T-helper 1 cell (primary cell): Measurements from ENCODE around the gene TM4SF5.

Experiments used
- DNase-seq, 5 donors: peaks; one replicate each; pipeline ENCODE4 v3.0.0-alpha.2; 2012 to 2020

TM4SF5 gene

DNA sequence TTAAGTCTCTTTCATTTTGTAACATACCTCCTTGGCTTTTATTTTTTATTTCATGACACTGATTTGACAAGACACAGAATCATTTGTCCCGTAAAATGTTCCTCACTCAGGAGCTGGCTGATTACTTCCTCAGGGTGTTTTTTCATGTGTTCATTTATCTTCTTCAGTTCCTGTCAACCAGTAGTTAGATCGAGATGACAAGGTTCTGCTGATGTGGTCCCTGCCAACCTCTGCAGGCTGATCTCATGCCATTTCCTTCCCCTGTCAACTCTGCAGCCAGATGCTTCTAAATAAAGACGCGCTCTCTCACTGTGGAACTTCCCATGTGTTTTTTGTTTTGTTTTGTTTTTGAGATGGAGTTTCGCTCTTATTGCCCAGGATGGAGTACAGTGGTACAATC, 23.8 kb upstream of the TM4SF5 start:
- peak in 1 of 5 donors; percentile 70 for DNase-seq

DNA sequence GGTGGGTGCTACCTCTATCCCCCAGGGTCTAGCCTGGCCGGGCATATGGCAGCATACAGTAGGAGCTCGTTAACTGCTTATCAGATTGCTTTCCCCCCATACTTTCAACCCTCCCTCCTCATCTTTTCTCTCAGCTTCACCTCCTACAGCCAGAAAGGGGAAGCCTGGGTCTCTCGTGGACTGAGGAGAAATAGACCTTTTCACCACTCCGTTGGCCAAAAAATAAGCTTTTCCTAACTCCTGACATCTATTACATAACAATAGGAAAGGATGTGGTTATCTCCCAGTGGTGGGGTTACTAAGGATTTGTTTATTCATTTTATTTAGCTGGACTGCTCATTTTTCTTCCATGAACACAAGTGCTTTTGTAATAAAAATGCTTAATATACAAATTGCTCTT, 23.0 kb upstream of the TM4SF5 start:
- DNase-seq, result no peak

DNA sequence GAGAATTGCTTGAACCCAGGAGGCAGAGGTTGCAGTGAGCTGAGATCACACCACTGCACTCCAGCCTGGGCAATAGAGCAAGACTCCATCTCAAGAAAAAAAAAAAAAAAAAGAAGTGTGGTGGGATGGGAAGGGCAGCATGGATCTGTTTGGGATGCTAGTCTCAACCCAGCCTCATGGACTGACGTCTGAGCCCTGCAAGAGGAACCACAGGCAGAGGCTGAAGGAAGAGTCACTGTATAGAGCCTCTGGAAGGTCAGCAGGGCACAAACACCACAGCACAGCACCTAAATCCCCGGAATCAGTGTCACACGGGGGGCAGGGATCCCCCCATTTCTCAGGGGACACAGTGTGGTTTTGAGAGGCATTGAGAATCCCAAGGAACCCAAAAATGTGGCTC, 21.1 kb upstream of the TM4SF5 start:
- DNase-seq, result no peak

DNA sequence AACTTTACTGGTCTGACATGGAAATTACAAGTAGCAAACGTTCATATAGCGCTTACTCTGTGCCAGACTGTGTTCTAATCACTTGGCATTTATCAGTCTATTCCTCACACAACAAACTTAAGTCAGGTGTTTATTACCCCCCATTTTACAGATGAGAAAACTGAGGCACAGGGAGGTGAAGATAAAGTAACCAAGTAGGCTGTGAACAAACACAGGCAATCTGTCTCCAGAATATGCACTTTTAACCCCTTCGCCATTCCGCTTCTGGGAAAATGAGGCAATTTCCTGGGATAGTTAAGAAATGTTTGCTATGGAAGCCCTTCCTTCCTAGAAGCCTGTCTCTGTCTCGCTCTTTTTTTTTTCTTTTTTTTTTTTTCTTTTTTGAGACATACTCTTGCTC, 19.8 kb upstream of the TM4SF5 start:
- no peak for DNase-seq

DNA sequence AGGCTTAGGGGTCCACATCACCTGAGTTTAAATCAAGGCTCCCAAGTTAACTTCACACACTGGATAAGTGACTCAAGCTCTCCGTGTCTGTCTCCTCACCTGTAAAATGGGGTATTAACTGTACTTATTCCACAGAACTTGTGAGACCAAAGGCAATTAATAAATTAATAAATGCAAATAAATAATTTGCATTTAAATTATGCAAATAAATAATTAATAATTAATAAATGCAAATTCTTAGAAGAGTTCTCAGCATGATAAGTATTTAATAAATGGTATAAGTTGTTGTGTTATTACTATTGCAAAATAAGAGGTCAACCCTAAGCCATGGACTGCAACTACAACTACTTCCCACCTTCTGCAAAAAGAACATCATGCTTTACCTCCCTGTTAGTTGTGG, 18.3 kb upstream of the TM4SF5 start:
- no peak for DNase-seq

DNA sequence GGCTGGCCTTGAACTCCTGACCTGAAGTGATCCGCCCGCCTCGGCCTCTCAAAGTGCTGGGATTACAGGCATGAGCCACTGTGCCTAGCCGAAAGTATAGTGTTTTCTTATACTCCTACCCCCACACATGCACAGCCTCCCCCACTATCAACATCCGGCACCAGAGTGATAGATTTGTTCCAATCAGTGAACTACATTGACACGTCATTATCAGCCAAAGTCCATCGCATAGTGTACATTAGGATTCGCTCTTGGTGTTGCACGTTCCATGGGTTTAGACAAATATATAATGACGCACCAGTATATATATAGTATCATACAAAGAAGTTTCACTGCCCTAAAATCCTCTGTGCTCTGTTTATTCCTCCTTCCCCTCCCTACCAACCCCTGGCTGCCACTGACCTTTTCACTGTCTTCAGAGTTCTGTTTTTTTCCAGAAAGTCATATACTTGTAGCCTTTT, 11.9 kb upstream of the TM4SF5 start:
- no peak for DNase-seq

DNA sequence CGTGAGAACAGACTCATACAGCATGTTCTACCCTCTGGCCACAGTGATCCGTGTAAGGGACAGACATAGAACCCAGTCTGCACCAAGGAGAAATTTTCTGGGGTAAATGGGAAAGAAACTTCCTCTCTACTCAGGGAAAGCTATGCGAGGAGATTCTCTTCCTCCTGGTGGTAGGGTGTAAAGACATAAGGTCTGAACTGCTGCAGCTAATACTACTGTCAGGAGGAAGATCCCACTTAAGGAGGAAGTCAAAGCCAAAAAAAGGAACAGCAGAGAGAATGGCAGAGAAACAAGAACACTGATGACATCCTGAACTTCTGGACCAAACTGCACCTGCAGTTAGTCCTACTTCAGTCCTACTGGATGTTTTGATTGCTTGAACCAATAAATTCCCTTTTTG, 7.1 kb upstream of the TM4SF5 start:
- DNase-seq, result no peak

DNA sequence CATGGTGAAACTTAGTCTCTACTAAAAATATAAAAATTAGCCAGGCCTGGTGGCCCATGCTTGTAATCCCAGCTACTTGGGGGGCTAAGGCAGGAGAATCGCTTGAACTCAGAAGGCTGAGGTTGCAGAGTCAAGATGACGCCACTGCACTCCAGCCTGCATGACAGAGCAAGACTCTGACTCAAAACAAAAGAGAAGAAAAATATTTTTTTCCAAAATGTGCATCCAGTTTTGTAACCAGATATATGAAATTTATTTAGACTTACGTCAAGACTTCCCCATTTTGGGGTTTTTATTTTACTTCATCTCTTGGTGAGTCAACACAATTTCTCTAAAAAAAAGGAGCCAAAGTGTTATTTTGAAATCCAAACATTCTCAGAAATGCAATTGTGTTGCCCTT, 5.5 kb upstream of the TM4SF5 start:
- DNase-seq, result no peak

DNA sequence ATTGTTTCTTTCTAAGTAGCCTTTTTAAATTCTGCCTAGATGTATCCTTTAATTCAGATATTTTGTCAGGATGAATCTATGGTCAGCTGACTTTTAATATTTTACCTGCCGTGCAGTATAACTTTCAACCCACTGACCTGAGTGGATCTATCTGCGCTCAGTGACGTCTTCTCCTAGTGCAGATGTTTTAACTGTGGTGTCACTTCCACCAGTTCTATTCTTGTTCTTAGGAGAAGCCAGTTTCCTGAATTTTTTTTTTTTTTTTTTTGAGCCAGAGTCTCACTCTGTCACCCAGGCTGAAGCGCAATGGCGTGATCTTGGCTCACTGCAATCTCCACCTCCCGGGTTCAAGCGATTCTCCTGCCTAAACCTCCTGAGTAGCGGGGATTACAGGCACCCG, 5.0 kb upstream of the TM4SF5 start:
- no peak for DNase-seq

DNA sequence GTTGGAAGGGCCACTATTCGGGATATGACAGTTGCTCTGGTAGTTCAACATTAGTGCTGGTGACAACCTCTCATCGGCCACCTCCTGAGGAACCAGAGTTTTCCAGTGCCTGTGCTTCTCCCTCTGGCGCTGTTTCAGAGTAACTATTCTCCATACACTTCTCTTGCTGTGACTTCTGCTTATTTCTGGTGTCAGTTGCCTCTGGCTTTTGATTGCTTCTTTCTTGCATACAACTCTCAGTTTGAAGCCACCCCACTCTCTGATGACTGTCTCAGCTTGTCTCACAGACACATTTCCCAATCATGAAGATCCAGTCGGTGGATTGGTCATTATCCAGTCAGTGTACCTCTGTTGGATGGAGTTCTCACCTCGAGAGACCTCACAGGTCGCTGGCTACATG, 3.4 kb upstream of the TM4SF5 start:
- DNase-seq, result no peak

DNA sequence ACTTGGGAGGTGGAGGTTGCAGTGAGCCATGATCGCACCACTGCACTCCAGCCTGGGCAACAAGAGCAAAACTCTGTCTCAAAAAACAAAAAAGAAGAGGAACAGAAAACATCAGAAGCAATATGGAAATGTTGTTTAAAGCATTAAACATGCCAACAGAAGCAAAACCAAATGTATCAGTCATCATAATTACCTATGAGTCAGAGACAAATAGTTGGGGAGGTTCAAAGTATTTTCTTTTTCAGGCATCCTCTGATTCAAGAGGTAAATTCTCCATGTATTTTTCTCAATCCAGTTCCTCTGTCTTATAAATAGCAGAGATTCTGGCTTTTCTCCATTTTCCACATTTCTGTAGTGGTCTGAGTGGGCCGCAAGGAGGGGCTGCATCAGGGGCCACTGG, 2.1 kb upstream of the TM4SF5 start:
- no peak for DNase-seq

DNA sequence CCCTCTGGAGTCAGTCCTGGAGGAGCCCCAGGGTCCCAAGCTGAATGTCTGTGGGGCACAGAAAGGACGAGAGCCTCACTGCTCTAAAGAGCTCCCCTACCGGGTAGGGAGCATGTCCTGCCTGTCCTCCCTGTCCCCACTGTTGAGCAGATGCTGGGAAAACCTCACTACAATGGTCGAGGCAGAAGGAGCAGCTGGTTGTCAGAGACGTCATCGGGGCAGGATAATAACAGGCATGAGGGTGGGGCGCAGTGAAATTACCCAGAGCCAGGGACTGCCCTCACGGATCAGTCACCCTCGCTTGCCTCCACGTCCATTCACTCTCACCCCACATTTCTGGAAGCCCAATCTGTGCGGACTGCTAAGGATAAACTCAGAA, 538 bp downstream of the TM4SF5 start:
- DNase-seq, result no peak

DNA sequence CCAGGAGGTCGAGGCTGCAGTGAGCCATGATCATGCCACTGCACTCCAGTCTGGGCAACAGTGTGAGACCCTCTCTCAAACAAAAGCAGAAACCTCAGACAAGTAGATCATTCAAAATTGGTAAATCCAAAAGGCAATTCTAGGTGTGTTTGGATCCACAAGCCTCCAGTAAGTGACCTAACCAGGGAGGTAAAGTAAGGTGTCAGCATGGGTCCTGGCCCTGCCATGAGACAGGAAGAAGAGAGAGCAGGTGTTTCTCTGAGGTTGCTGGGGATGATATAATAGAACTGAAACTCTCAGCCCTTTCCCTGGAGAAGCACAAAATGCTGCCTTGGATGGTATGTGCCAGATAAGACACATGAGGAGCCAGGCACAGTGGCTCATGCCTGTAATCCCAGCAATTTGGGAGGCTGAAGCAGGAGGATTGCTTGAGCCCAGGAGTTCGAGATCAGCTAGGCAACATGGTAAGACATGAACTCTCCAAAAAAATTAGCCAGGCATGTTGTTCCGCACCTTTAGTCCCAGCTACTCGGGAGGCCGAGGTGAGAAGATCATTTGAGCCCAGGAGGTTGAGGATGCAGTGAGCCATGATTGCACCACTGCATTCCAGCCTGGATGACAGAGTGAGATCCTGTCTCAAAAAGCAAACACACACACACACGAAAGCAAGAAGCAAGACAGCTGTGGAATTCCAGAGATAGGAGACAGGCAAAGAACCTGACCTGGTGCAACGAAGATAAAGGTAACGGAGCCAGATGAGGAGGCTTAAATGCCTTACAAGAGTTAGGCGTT, 6.5 kb downstream of the TM4SF5 start:
- no peak for DNase-seq

DNA sequence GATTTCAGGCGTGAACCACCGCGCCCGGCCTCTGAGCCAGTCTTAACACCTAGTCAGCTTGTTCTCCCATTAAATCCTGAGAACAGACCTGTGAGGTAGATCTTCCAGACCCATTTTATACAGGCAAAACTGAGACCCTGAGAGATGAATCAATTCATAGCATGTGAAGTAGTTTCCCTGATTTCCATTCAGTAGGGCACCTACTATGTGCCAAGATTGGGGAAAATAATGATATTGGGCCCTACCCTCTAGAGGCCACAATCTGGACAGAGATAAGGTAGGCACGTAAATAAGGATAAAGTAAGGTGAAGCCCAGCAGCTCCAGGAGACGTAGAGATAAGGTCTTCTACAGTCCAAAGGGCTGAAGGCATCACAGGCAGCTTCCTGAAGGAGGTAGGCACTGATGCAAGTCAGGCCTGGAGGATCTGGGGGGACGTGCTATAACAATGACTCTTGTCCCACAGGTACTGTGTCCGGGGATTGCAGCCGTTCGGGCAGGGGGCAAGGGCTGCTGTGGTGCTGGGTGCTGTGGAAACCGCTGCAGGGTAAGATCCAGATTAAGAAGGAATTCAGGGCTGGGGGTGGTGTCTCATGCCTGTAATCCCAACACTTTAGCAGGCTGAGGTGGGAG, 8.8 kb downstream of the TM4SF5 start:
- no peak for DNase-seq

DNA sequence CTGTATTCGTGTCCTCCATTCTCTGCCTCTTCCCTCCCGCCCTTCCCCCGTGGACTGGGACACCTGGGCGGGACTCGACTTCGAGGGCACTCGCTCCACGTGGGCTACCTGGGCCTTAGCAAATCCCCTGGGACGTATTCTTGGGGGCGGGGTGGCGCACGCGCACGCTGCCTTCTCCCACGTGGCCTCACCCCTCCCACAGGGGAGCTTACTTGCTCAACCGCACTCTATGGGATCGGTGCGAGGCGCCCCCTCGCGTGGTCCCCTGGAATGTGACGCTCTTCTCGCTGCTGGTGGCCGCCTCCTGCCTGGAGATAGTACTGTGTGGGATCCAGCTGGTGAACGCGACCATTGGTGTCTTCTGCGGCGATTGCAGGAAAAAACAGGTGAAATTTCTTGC, 11.0 kb downstream of the TM4SF5 start:
- DNase-seq, result peak in 1 of 5 donors; percentile 34

DNA sequence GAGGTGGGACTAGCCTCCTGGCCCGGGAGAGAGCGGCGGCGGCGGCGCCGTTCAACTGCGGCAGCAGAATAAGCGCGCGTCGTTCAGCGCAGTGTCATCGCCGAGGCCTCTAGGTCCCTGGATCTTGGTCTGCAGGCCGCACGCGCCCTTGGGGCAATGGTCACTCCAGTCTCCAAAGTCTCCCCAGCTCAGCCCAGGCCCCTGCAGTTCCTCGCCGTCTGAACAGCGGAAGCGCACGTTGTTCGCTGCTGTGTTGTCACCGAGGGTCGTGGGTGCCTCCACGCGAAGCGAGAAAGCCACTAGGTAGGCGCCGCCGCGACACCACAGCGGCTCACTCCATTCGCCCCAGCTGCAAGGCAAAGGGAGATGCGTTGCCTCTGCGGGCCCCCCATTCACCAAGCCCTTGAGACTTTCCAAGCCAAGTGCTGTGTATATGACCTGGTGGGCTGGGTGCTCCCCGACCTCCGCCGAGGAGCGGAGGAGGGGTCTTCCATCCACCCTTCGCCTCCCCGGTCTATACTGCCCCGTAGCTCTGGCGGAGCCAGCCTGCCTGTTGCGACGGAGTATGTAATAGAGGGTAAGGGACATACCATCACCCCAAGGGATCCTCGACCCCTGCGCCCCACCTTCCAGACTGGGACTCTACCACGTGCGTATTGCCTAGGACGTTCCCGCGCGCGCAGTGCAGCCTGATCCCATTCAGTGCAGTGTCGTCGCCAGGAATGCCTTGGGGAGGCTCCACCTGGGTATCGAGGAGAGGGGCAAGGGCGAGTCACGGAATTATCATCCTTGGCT, 13.8 kb downstream of the TM4SF5 start:
- no peak for DNase-seq

DNA sequence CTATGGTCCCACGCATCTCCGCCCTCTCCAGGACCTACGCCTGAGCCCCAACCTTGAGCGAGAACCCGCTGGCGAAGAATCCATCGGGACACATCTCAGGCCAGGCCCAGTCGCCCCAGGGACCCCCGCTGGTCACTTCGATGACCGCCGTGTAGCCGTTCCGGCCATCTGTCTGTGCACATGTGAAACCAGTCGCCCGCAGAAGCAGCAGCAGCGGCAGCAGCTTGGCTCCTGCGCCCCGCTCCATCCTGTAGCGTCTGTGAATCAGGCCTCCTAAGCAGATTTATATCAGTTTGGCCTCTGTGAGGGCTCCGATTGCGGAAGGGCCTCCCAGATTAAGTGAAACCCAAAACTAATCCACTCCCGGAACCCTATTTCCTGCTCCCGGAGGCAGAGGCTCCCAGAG, 14.4 kb downstream of the TM4SF5 start, which contains the start of gene VMO1:
Gene VMO1 (minus strand): TSS at position 259 of the 406 bp plus-strand sequence. CDS start 12 bp downstream, at position 247.
- no peak for DNase-seq

DNA sequence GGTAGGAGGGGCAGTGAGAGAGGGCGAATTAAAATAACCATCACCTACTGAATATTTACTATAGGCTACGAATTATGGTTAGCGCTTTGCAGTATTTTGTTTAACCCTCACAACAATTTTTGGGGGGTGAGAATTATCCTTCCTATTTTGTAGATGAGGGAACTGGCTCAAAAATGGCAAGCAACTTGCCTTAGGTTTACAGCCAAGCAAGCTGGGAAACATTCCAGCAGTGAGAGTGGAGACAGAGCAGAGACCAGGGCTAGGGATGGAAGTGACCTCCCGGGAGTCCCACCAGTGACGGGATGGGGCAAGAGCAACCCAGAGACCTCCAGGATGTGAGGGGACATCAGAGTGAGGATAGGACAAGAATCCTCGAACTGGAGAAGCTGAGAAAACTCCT, 14.8 kb downstream of the TM4SF5 start:
- no peak for DNase-seq

DNA sequence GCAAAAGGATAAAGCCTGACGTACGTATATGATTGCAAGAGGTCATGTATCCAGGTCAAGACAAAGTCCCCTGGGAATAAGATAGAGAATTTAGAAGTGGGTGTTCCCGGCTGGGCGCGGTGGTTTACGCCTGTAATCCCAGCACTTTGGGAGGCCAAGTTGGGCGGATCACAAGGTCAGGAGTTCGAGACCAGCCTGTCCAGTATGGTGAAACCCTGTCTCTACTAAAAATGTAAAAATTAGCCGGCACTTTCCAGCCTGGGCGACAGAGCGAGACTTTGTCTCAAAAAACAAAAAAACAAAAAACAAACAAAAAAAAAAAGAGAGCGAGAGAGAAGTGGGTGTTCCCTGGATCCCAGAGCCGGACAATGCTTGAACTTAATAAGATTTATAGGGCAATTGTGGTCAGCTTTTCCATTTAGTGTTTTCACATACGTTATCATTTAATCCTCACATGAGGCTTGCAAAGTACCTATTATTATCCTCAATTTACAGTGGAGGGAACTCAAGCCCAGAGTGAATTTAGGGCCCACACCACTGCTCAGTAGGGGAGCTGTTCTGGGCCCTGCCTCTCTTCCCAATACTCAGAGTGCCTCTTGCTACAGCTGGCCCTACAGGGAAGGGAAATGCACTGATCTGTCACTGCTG, 16.6 kb downstream of the TM4SF5 start:
- no peak for DNase-seq

DNA sequence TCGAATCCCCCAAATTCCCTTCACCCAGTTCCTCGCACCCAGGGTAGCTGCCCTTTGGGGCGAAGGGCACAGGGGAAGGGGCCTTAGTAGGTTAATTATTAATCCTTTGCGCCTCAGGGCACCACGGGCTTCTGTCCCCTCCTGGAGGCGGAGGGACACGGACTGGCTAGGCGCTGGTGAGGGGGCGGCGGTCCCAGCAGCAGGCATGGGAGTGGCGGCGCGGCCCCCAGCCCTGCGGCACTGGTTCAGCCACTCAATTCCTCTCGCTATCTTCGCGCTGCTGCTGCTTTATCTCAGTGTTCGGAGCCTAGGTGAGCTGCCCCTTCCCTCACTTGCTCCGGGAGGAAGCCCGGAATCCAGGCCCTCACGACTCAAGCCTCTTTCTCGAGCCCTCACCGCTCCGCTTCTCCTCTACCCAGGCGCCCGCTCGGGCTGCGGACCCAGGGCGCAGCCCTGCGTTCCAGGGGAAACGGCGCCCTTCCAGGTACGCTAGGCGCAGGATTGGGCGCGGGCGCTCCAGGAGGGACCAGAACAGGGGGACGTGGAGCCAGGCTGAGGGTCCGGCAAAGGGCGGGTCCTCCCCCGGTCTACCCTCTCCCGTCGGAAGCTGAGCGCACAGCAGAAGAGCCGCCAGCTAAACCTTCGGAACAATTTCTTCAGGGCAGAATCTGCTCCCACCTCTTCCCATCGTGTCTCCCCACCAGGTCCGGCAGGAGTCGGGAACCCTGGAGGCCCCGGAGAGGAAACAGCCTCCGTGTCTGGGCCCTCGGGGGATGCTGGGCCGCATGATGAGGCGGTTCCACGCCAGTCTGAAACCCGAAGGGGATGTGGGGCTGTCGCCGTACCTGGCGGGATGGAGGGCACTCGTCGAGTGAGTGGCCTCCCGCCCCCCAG, 17.4 kb downstream of the TM4SF5 start, which contains the start of gene GLTPD2:
Gene GLTPD2 (plus strand): TSS at position 158 of the 894 bp plus-strand sequence. CDS start 48 bp downstream, at position 206.
- DNase-seq, result no peak

DNA sequence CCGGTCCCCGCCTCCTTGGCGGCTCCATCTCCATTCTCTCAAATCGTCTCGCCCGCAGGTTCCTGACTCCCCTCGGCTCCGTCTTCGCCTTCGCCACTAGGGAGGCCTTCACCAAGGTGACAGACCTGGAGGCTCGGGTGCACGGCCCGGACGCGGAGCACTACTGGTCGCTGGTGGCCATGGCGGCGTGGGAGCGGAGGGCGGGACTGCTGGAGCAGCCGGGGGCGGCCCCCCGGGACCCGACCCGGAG, 17.9 kb downstream of the TM4SF5 start:
- no peak for DNase-seq
